Activated T-cell treated with anti-CD3 and anti-CD28 coated beads for 1 hour (primary cell): ENCODE results near the gene GH1.
"Not testable (repeated sequence)": the region's sequence is repeated elsewhere in the genome, so short reads cannot be mapped to it uniquely, and the experiment has no call there.

Source experiments
- DNase-seq: peaks from one replicate; pipeline ENCODE4 v3.0.0-alpha.2; 2020; ENCODE audit warnings: low read depth

Gene GH1

DNA sequence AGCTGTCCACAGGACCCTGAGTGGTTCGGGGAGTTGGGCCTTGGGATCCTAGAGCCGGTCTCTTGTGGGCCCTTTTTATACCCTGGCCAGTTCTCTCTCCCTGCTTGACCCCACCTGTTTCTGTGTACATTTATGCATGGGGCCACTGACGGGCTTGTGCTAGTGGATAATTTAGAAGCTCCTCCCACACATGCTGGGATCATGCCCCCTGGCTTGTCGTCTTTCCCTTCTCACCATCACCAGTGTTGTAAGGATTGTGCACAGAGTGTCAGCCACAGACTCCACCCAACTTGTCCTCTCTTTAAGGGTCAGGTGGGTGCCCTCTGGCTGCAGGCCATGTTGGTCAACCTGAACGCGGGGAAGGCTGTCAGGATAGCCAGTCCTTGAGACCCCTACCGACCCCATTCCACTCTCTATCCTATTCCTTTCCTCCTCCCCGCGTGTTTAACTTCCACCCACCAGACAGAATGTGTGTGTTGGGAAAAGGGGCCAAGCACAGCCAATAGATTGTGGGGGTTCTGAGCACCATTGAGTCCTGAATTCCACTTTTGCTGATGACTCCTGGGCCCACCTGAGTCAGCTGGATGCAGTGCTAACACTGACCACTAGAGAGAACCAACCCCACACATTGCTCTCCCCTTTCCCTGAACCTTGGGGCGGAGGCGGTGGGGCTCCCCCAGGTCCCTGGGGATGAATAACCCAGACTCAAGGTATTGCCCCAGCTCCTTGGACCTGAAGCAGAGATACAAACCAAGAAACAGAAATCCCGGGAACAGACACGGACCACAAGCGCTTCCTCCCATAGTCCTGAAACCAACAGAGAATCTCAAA is 21.9 kb downstream of the GH1 start, which contains the start of gene CSH1:
Gene CSH1, minus strand, starts transcription at position 51 of the 831 bp plus-strand sequence. CDS start 63 bp downstream, outside the sequence.
- not testable (repeated sequence) for DNase-seq

DNA sequence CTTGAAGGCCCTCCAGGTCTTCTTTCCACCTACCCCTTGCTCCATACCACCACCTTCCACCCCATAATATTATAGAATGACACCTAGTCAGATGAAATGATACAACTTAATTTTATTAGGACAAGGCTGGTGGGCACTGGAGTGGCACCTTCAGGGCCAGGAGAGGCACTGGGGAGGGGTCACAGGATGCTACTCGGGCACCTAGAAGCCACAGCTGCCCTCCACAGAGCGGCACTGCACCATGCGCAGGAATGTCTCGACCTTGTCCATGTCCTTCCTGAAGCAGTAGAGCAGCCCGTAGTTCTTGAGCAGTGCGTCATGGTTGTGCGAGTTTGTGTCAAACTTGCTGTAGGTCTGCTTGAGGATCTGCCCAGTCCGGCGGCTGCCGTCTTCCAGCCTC is 23.8 kb downstream of the GH1 start:
- DNase-seq, result not testable (repeated sequence)

DNA sequence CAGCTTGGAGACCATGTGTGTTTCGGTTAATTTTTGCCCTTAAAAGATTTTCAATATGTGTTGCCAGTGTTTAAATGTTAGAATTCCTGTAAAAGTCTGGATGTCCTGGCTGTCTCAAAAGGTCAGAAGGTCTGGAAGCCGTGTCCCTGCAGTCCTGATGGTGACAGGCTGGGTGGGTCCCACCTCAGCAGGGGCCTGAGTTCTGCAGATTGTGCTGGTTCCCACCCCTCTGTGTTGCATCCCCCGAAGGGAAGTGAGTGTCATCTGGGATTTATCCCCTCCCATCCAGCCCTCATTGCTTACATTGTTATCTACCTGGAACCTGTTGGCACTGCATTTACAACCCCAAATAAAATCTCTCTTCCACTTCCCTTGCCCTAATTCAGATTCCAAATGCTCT is 24.6 kb downstream of the GH1 start:
- DNase-seq, result not testable (repeated sequence)

DNA sequence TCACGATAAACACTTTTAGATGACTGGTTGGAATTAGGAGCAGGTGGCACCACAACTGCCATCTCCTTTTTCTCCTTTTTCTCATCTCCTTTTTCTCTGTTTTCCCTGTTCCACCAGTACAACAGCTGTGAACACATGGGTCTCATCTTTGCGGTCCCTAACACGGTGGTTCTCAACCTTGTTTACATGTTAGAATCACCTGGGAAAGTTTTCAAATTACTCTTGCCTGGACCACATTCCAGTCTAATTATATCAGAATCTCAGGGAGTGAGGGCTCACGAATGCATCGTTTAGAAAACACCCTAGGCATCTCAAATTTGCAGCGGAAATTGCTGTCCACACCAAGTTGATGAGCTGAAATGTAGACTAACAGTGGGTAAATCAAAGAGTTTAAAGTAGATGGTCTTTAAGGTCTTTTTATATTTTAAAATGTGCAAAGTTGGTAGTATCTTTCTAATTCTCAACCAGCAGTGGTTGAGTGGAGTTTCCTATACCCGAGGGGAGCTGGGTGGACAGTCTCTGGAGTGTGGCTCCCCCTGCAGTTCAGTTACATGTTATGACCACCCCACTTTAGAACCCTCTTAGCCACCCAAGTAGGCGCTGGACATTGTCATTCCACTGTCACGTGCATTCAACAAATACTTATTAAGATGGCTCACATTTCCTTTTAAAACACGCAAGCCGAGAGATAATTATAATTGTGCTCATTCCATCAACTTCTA is 26.2 kb downstream of the GH1 start:
- DNase-seq, result not testable (repeated sequence)

DNA sequence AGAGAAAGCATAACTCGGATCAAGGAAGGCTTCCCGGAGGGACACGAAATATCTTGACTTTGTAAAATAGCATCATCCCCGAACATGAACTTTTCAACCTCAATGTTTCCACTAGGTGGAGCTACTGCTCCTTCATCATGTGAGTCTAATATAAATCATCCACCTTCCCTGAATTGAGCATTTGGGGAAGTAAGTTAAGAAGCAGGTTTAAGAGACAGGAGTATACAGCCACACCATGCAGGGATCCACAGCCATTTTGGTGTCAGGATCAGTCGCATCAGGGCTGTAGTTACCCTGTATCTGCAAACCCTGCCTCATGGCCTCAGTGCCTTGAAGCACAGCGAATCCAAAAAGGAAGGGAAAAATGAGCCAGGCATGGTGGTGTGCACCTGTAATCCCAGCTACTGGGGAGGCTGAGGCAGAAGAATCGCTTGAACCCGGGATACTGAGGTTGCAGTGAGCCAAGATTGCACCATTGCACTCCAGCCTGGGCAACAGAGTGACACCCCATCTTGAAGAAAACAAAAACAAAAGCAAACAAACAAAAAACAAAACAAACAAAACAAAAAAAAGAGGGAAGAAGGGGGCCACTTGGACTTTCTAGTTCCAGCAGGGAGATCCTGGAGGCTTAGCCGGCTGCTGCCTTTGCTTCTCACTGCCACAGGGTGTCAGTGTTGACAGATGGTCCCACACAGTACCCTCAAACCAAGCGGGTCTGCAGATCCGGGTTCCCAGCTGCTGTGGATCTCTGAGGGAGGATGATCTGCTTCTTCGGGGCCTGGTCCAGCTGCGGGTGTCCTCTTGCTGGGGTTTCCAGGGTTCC is 29.4 kb downstream of the GH1 start:
- DNase-seq, result not testable (repeated sequence)

DNA sequence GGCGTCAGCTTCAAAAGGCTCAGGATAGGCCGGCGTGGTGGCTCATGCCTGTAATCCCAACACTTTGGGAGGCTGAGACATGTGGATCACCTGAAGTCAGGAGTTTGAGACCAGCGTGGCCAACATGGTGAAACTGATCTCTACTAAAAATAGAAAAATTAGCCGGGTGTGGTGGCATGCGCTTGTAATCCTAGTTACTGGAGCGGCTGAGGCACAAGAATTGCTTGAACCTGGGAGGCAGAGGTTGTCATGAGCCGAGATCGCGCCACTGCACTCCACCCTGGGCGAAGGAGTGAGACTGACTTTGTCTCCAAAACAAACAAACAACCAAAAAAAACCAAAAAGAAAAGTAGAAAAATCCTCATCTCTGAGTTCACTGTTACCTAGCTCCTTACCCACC is 33.5 kb downstream of the GH1 start:
- DNase-seq, result not testable (repeated sequence)

DNA sequence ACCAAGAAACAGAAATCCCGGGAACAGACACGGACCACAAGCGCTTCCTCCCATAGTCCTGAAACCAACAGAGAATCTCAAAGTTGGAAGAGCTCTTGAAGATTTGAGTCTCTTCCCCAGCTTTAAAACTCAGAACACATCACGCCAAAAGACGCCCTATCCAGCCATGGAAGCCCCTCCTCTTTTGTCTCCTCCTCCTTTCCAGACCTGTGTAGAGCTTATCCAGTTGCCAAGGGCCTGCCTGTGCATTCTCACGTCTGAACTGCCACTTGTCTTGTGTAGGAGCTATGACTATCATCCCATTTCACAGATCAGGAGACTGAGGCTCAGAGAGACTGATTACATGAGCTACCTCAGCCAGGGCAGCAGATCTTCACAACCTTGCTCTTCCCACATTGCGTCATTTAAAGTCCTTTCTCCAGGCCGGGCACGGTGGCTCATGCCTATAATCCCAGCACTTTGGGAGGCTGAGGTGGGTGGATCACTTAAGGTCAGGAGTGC is 36.0 kb downstream of the GH1 start:
- not testable (repeated sequence) for DNase-seq

DNA sequence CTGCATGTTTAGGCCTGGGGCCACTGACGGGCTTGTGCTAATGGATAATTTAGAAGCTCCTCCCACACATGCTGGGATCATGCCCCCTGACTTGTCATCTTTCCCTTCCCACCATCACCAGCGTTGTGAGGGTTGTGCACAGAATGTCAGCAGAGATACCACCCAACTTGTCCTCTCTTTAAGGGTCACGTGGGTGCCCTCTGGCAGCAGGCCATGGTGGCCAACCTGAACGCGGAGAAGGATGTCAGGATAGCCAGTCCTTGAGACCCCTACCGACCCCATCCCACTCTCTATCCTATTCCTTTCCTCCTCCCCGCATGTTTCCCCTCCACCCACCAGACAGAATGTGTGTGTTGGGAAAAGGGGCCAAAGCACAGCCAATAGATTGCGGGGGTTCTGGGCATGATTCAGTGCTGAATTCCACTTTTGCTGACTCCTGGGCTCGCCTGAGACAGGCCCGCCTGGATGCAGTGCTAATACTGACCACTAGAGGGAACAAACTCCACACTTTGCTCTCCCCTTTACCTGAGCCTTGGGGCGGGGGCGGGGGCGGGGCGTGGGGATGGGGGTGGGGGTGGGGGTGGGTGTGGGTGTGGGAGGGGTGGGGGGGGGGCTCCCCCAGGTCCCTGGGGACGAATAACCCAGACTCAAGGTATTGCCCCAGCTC is 36.6 kb downstream of the GH1 start, which contains the start of gene GH2:
Gene GH2, minus strand, starts transcription at position 10 of the 667 bp plus-strand sequence. CDS start 143 bp downstream, outside the sequence.
- DNase-seq, result peak; percentile 49

DNA sequence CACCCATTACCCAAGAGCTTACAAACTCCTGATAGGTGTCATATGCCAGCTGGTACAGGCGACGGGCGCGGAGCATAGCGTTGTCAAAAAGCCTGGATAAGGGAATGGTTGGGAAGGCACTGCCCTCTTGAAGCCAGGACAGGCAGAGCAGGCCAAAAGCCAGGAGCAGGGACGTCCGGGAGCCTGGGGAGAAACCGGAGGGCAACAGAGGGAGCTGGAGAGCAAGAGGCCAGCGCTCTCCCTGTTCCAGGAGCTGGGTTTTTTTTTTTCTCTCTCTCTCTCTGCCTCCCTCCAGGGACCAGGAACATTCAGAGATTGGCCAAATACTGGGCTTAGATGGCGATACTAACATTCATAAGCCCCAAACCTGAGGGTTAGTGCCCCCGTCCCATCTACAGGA is 37.3 kb downstream of the GH1 start:
- DNase-seq, result not testable (repeated sequence)

DNA sequence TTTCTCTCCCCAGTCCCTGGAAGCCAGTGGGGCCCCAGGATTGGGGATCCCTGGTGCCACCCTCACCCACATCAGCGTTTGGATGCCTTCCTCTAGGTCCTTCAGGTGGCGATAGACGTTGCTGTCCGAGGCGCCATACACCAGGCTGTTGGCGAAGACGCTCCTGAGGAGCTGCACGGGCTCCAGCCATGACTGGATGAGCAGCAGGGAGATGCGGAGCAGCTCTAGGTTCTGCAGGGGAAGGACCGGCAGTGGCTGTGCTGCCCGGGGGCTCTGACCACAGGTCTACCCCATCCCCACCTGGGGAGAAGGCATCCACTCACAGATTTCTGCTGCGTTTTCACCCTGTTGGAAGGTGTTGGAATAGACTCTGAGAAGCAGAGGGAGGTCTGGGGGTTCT is 37.9 kb downstream of the GH1 start:
- DNase-seq, result no peak

DNA sequence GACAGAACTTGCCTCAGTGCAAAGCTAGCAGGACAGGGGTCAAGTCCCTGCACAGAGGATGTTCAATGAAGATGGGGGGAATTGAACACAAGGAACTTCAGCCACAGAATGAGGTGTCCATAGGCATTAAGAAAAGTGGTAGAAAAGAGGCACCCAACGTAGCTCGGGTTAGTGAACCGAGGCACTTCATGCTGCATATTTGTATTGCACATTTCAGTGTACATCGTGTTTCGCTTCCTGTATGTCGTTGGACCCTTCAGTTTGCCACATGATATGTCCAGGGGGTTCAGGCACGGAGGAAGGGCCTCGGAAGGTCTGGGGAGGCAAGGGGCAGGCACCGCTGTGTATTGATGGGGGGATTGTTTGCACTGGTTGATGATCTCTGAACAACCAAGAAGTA is 40.2 kb downstream of the GH1 start:
- not testable (repeated sequence) for DNase-seq

DNA sequence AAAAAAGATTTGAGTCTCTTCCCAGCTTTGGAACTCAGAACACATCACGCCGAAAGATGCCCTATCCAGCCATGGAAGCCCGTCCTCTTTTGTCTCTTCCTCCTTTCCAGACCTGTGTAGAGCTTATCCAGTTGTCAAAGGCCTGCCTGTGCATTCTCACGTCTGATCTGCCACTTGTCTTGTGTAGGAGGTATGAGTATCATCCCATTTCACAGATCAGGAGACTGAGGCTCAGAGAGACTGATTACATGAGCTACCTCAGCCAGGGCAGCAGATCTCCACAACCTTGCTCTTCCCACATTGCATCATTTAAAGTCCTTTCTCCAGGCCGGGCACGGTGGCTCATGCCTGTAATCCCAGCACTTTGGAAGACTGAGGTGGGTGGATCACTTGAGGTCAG is 43.9 kb downstream of the GH1 start:
- not testable (repeated sequence) for DNase-seq

DNA sequence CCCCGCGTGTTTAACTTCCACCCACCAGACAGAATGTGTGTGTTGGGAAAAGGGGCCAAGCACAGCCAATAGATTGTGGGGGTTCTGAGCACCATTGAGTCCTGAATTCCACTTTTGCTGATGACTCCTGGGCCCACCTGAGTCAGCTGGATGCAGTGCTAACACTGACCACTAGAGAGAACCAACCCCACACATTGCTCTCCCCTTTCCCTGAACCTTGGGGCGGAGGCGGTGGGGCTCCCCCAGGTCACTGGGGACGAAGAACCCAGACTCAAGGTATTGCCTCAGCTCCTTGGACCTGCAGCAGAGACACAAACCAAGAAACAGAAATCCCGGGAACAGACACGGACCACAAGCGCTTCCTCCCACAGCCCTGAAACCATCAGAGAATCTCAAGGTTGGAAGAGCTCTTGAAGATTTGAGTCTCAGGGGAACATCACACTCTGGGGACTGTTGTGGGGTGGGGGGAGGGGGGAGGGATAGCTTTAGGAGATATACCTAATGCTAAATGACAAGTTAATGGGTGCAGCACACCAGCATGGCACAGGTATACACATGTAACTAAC is 44.5 kb downstream of the GH1 start:
- not testable (repeated sequence) for DNase-seq

DNA sequence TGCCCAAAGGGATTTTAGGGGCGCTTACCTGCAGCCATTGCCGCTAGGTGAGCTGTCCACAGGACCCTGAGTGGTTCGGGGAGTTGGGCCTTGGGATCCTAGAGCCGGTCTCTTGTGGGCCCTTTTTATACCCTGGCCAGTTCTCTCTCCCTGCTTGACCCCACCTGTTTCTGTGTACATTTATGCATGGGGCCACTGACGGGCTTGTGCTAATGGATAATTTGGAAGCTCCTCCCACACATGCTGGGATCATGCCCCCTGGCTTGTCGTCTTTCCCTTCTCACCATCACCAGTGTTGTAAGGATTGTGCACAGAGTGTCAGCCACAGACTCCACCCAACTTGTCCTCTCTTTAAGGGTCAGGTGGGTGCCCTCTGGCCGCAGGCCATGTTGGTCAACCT is 45.1 kb downstream of the GH1 start, which contains the start of gene CSH2:
Gene CSH2, minus strand, starts transcription at position 101 of the 400 bp plus-strand sequence. Its CDS starts 63 bp downstream, at position 38.
- DNase-seq, result not testable (repeated sequence)

DNA sequence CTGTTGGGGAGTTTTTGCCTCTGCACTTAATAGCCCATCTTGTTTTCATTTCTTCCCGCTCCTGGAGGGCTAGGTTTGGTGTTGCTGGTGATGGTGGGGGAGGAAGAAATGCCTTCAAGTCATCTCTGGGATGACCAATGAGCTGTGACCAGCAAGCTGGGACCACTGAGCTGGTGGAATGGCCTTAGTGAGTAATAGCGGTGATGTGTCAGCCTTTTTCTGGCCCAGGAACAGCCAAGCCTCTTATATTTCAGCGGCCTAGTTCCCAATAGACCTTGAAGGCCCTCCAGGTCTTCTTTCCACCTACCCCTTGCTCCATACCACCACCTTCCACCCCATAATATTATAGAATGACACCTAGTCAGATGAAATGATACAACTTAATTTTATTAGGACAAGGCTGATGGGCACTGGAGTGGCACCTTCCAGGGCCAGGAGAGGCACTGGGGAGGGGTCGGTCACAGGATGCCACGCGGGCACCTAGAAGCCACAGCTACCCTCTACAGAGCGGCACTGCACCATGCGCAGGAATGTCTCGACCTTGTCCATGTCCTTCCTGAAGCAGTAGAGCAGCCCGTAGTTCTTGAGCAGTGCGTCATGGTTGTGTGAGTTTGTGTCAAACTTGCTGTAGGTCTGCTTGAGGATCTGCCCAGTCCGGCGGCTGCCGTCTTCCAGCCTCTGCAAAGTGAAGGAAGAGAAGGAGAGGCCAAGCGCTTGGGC is 46.8 kb downstream of the GH1 start:
- not testable (repeated sequence) for DNase-seq

DNA sequence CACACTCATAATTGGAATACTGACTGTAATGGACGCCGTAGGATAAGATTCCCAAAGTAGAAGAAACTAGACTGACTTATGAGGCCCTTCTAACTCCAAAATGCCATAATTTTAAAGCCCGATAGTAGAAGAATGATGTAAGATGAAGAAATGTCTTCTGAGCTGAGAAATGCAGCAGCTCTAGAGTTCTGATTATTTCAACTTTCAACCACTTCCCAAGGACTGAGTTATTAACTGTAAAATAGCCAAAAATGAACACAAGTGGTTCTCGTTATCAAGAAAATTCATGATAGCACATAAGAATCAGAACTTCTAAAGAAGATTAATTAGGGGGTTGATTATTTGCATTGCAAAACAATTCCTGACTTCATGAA is 48.4 kb downstream of the GH1 start:
- not testable (repeated sequence) for DNase-seq

DNA sequence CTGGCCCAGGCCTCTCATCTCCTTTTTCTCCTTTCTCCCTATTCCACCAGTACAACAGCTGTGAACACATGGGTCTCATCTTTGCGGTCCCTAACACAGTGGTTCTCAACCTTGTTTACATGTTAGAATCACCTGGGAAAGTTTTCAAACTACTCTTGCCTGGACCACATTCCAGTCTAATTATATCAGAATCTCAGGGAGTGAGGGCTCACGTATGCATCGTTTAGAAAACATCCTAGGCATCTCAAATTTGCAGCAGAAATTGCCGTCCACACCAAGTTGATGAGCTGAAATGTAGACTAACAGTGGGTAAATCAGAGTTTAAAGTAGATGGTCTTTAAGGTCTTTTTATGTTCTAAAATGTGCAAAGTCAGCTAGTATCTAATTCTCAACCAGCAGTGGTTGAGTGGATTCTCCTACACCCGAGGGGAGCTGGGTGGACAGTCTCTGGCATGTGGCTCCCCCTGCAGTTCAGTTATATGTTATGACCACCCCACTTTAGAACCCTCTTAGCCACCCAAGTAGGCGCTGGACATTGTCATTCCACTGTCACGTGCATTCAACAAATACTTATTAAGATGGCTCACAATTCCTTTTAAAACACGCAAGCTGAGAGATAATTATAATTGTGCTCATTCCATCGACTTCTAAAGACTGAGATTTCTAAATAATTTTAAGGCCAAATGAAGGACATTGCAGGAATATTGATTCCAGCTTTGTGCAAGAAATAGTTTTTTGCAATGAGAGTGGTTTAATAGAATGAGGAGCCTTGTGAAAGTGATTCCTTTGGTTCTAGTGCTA is 48.9 kb downstream of the GH1 start:
- DNase-seq, result not testable (repeated sequence)
